Body of pancreas (tissue), 4 donors: Measurements from ENCODE around the gene INPP1.

Source experiments
- POLR2A ChIP-seq, 3 donors: fragments of 450-650 bp; IDR thresholded peaks; one replicate each; pipeline ENCODE4 v1.6.1; 2016; ENCODE audit warnings: antibody characterized with exemption in 3 of 3, mild to moderate bottlenecking in 2 of 3
- TF ChIP-seq, protein P1 (sequence below), 7 experiments: fragments of 450-650 bp in 4 of 7; fragments of 200-600 bp in 3 of 7; sonication (generic) in 3 of 7; IDR thresholded peaks; one replicate each; pipeline ENCODE4 v1.5.1; 2016 to 2019; ENCODE audit warnings: antibody characterized with exemption in 7 of 7

DNA sequence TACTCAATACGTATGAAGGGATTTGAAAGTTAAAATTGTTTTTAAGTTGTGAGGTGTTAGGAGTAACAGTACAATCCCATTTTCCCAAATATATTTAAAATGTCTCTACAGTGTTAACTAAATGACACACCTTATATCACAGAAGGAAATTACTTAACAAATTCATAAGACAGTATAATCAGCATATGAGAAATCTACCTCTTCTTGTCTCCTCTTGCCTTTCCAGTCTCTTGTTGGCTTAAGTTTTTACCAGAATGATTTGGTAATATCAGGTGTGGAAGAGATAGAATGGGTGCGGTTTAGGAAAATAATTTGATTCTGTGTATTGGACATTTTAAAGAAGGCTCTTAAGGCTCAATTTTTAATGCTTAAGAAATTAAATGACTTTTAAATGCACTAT lies 9.5 kb upstream of the INPP1 start:
- TF ChIP-seq, protein P1, sequence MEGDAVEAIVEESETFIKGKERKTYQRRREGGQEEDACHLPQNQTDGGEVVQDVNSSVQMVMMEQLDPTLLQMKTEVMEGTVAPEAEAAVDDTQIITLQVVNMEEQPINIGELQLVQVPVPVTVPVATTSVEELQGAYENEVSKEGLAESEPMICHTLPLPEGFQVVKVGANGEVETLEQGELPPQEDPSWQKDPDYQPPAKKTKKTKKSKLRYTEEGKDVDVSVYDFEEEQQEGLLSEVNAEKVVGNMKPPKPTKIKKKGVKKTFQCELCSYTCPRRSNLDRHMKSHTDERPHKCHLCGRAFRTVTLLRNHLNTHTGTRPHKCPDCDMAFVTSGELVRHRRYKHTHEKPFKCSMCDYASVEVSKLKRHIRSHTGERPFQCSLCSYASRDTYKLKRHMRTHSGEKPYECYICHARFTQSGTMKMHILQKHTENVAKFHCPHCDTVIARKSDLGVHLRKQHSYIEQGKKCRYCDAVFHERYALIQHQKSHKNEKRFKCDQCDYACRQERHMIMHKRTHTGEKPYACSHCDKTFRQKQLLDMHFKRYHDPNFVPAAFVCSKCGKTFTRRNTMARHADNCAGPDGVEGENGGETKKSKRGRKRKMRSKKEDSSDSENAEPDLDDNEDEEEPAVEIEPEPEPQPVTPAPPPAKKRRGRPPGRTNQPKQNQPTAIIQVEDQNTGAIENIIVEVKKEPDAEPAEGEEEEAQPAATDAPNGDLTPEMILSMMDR (IDR thresholded peaks at IDR 0.05), result no peak
- TF ChIP-seq POLR2A (IDR thresholded peaks at IDR 0.05), result no peak
